Measurements from ENCODE around the gene RHBDD1.

The RHBDD1 gene

GRCh38 chr2:226882606-226883005 lies 46.8 kb downstream of the RHBDD1 start:
- H3K9me3 ChIP-seq (ENCODE audit: control insufficient read depth, insufficient read depth, low read length), result no peaks in the 10 kb centered on the region
- no peaks in the 10 kb centered on the region for H3K36me3 ChIP-seq (ENCODE audit: control insufficient read depth, low read length)
- no peaks in the 10 kb centered on the region for H3K4me1 ChIP-seq (ENCODE audit: control insufficient read depth, low read length)
- no peaks in the 10 kb centered on the region for H3K9me2 ChIP-seq (replicated peaks; ENCODE audit: control insufficient read depth, low read length)
- no peaks in the 10 kb centered on the region for H3K27me3 ChIP-seq (ENCODE audit: control insufficient read depth, low read length)
- H3F3A ChIP-seq (ENCODE audit: control insufficient read depth, insufficient read depth), result no peaks in the 10 kb centered on the region
- H3K4me3 ChIP-seq (ENCODE audit: low read length), result no peak overlapping the region
- no peak overlapping the region for H3K4me2 ChIP-seq (ENCODE audit: low read length)
- no peak overlapping the region for H3K27ac ChIP-seq (ENCODE audit: low read depth, low read length)
- no peak for TF ChIP-seq CTCF (IDR thresholded peaks at IDR 0.05; ENCODE audit: low read depth, low read length, poor library complexity, severe bottlenecking)
- no peak for TF ChIP-seq EZH2phosphoT487 (IDR thresholded peaks at IDR 0.05; ENCODE audit: borderline replicate concordance, low read length)
- no peaks in the 10 kb centered on the region for H4K20me1 ChIP-seq (ENCODE audit: control insufficient read depth, insufficient read depth, low read depth, low read length)
- no peaks in the 10 kb centered on the region for H3K79me2 ChIP-seq (ENCODE audit: control insufficient read depth, low read length)

- no peaks in the 10 kb centered on the region for H3K4me1 ChIP-seq (ENCODE audit: control insufficient read depth, low read length)
- H3K4me3 ChIP-seq (ENCODE audit: low read length), result no peak overlapping the region
- TF ChIP-seq CTCF (IDR thresholded peaks at IDR 0.05; ENCODE audit: low read depth, low read length, poor library complexity, severe bottlenecking) (no peak), EZH2phosphoT487 (IDR thresholded peaks at IDR 0.05; ENCODE audit: borderline replicate concordance, low read length) (no peak)
- no peaks in the 10 kb centered on the region for H3K9me3 ChIP-seq (ENCODE audit: control insufficient read depth, insufficient read depth, low read length)
- no peaks in the 10 kb centered on the region for H3K9me2 ChIP-seq (replicated peaks; ENCODE audit: control insufficient read depth, low read length)
- no peaks in the 10 kb centered on the region for H3F3A ChIP-seq (ENCODE audit: control insufficient read depth, insufficient read depth)
- no peaks in the 10 kb centered on the region for H3K27me3 ChIP-seq (ENCODE audit: control insufficient read depth, low read length)
- no peaks in the 10 kb centered on the region for H3K36me3 ChIP-seq (ENCODE audit: control insufficient read depth, low read length)
- H3K79me2 ChIP-seq (ENCODE audit: control insufficient read depth, low read length), result no peaks in the 10 kb centered on the region
- H4K20me1 ChIP-seq (ENCODE audit: control insufficient read depth, insufficient read depth, low read depth, low read length), result no peaks in the 10 kb centered on the region
- no peak overlapping the region for H3K27ac ChIP-seq (ENCODE audit: low read depth, low read length)
- no peak overlapping the region for H3K4me2 ChIP-seq (ENCODE audit: low read length)
Observed at GRCh38 chr2:226883296-226883795, 47.5 kb downstream of the RHBDD1 start.

- H3K9me3 ChIP-seq (ENCODE audit: control insufficient read depth, insufficient read depth, low read length), result no peaks in the 10 kb centered on the region
- H3F3A ChIP-seq (ENCODE audit: control insufficient read depth, insufficient read depth), result no peaks in the 10 kb centered on the region
- no peak overlapping the region for H3K4me2 ChIP-seq (ENCODE audit: low read length)
- H3K27me3 ChIP-seq (ENCODE audit: control insufficient read depth, low read length), result no peaks in the 10 kb centered on the region
- TF ChIP-seq EZH2phosphoT487 (IDR thresholded peaks at IDR 0.05; ENCODE audit: borderline replicate concordance, low read length), result no peak
- TF ChIP-seq CTCF (IDR thresholded peaks at IDR 0.05; ENCODE audit: low read depth, low read length, poor library complexity, severe bottlenecking), result no peak
- no peaks in the 10 kb centered on the region for H3K9me2 ChIP-seq (replicated peaks; ENCODE audit: control insufficient read depth, low read length)
- H3K4me1 ChIP-seq (ENCODE audit: control insufficient read depth, low read length), result no peaks in the 10 kb centered on the region
- H3K4me3 ChIP-seq (ENCODE audit: low read length), result no peak overlapping the region
- no peaks in the 10 kb centered on the region for H4K20me1 ChIP-seq (ENCODE audit: control insufficient read depth, insufficient read depth, low read depth, low read length)
- H3K27ac ChIP-seq (ENCODE audit: low read depth, low read length), result no peak overlapping the region
- no peaks in the 10 kb centered on the region for H3K36me3 ChIP-seq (ENCODE audit: control insufficient read depth, low read length)
- no peaks in the 10 kb centered on the region for H3K79me2 ChIP-seq (ENCODE audit: control insufficient read depth, low read length)
Observed at GRCh38 chr2:226884166-226884565, 48.3 kb downstream of the RHBDD1 start.
